GM12878 (cell line): ENCODE data around the gene SRGAP1. TPM values are rescaled to one million over a fixed set of nuclear protein-coding genes. Genes with fewer than 3 reads are reported as not detected.

Source experiments
- ATAC-seq: fragments of 200-7000 bp; cut with Tn5 transposase; 3 replicates; pipeline ENCODE4 v1.9.1; 2020; ENCODE audit warnings: mild to moderate bottlenecking, moderate library complexity
- BruUV-seq: library from RNA; stranded (reverse); fragments of 400-500 nt; replicated peaks from 2 replicates; lab custom pipeline; 2021; lab: Mats Ljungman, UMichigan
- CTCF ChIA-PET: fragments of 300-600 bp; sonication (Branson Sonifier 250); formaldehyde crosslinking; extraction: SDS; loops from one replicate; lab custom pipeline; 2021; ENCODE audit warnings: inconsistent platforms; lab: Yijun Ruan, JAX
- POLR2A ChIA-PET: fragments of 350-600 bp; formaldehyde crosslinking; extraction: SDS; loops from one replicate; lab custom pipeline; 2021; ENCODE audit warnings: inconsistent platforms; lab: Charles Lee
- RAD21 ChIA-PET: fragments of 300-600 bp; sonication (Branson Sonifier 250); formaldehyde crosslinking; loops from one replicate; lab custom pipeline; 2023; ENCODE audit warnings: antibody characterized with exemption; ENCODE audit not compliant: unreplicated experiment; lab: Charles Lee
- SMC1A ChIA-PET: fragments of 300-600 bp; sonication (Branson Sonifier 250); formaldehyde crosslinking; loops from one replicate; lab custom pipeline; 2023; ENCODE audit not compliant: unreplicated experiment, uncharacterized antibody; lab: Charles Lee
- DNase-seq: peaks from one replicate; pipeline ENCODE4 v3.0.0-alpha.2; 2011; ENCODE audit warnings: low read depth, low spot score
- FAIRE-seq: peaks from 3 replicates; lab custom pipeline; 2011; peaks lifted over from hg19 to GRCh38; lab: Jason Lieb, UNC
- H2AFZ ChIP-seq: 2 replicates; pipeline ENCODE4 v1.6.0; 2011; ENCODE audit warnings: low read depth, low read length, control low read depth; ENCODE audit not compliant: control insufficient read depth
- H3K27ac ChIP-seq: 2 replicates; pipeline ENCODE4 v1.5.1; 2011; ENCODE audit warnings: control low read depth; ENCODE audit not compliant: control insufficient read depth, insufficient read depth
- H3K27me3 ChIP-seq, 2 experiments: replicated peaks in 1 of 2; 2 replicates each; pipeline versions ENCODE4 v1.6.0 to v1.6.1; 2011; ENCODE audit warnings: low read length in 1 of 2; ENCODE audit not compliant: control insufficient read depth in 2 of 2, insufficient read depth in 2 of 2
- H3K36me3 ChIP-seq, 2 experiments: 2 replicates each; pipeline ENCODE4 v1.5.1; 2011; ENCODE audit warnings: low read length in 1 of 2; ENCODE audit not compliant: control insufficient read depth in 2 of 2, insufficient read depth in 2 of 2
- H3K4me1 ChIP-seq: 2 replicates; pipeline ENCODE4 v1.6.1; 2011; ENCODE audit warnings: mild to moderate bottlenecking, low read length, moderate library complexity, mixed read lengths; ENCODE audit not compliant: control insufficient read depth, insufficient read depth
- H3K4me2 ChIP-seq: 2 replicates; pipeline ENCODE4 v1.6.0; 2011; ENCODE audit warnings: control low read depth; ENCODE audit not compliant: control insufficient read depth, insufficient read depth
- H3K4me3 ChIP-seq: fragments of 200-600 bp; sonication (generic); 2 replicates; pipeline ENCODE4 v1.5.1; 2016
- H3K79me2 ChIP-seq: 2 replicates; pipeline ENCODE4 v1.6.0; 2011; ENCODE audit warnings: low read length; ENCODE audit not compliant: control insufficient read depth, insufficient read depth
- H3K9ac ChIP-seq: 2 replicates; pipeline ENCODE4 v1.8.0; 2011; ENCODE audit warnings: low read length, control low read depth, mixed read lengths; ENCODE audit not compliant: control insufficient read depth, insufficient read depth
- H3K9me3 ChIP-seq: replicated peaks from 3 replicates; pipeline ENCODE4 v1.5.1; 2011; ENCODE audit warnings: mild to moderate bottlenecking, low read length; ENCODE audit not compliant: control insufficient read depth, insufficient read depth
- H4K20me1 ChIP-seq: 2 replicates; pipeline ENCODE4 v1.6.0; 2011; ENCODE audit not compliant: control insufficient read depth, insufficient read depth
- ATF3 ChIP-seq: IDR thresholded peaks from 2 replicates; pipeline ENCODE4 v1.6.1; 2011; ENCODE audit warnings: low read depth, mild to moderate bottlenecking, low read length, moderate library complexity, borderline replicate concordance; ENCODE audit errors: extremely low read depth
- CBX5 ChIP-seq: sonication (generic); IDR thresholded peaks from 2 replicates; pipeline ENCODE4 v1.6.1; 2016; ENCODE audit warnings: low read depth, moderate library complexity, mild to moderate bottlenecking, inconsistent platforms
- RELB ChIP-seq: fragments of 450-650 bp; IDR thresholded peaks from 2 replicates; pipeline ENCODE4 v1.6.1; 2017; ENCODE audit warnings: low read depth, mild to moderate bottlenecking, moderate library complexity
- SMC3 ChIP-seq: IDR thresholded peaks from 2 replicates; pipeline ENCODE4 v1.6.1; 2011; ENCODE audit warnings: low read length, improper control_type of control experiment, borderline replicate concordance
- TCF12 ChIP-seq: IDR thresholded peaks from 2 replicates; pipeline ENCODE4 v1.6.1; 2011; ENCODE audit warnings: low read depth, mild to moderate bottlenecking, low read length
- WGBS: methylation state at CpG from one replicate; pipeline ENCODE4 v1.1.6; 2016; ENCODE audit warnings: low lambda C conversion rate; ENCODE audit not compliant: insufficient replicate concordance, insufficient coverage; ENCODE audit errors: missing lambda C conversion rate; 5-methylcytosine and 5-hydroxymethylcytosine counted together
- in situ Hi-C: fragments of 300-500 bp; cut with MboI; formaldehyde crosslinking; loops from 9 replicates; pipeline ENCODE4 v1.14.3; 2018; ENCODE audit warnings: mixed read lengths
- intact Hi-C: fragments of 100-400 bp; cut with micrococcal nuclease; formaldehyde crosslinking; loops from one replicate; pipeline ENCODE4 v1.14.2; 2022; ENCODE audit not compliant: unreplicated experiment
- polyA plus RNA-seq, 11 experiments: library from polyadenylated mRNA; depleted of rRNA in 4 of 11; unstranded in 6 of 11; stranded (reverse) in 5 of 11; fragments of >200 nt; fragmentation: Nextera tagmentation in 4 of 11; fragmentation: Illumina TruSeq in 1 of 11; extraction: Ambion mirVana in 4 of 11; extraction: Trizol in 1 of 11; gene quantifications; 1 replicate in 1 of 11; 2 replicates in 10 of 11; pipeline versions ENCODE4 v1.2.1 to v1.2.3, GENCODE V29; 2011 to 2016; ENCODE audit warnings: inconsistent platforms in 2 of 11, missing spikeins in 2 of 11, low read depth in 1 of 11
- total RNA-seq, 4 experiments: library from RNA; depleted of rRNA in 3 of 4; stranded (reverse); fragments of >200 nt in 3 of 4; fragmentation: Illumina TruSeq in 1 of 4; extraction: Trizol in 1 of 4; gene quantifications; 2 replicates each; pipeline versions ENCODE4 v1.2.1 to v1.2.3, GENCODE V29; 2013 to 2021

The SRGAP1 gene
- total and polyA plus RNA-seq, 10 of the 15 experiments (the other 5 are each of a cell fraction or from before 2014, with no cell fraction given): 0.16 to 0.85 (median 0.46) TPM

- in situ Hi-C loops (no loop called here), intact Hi-C loops (no loop called here)
- no peaks in the 10 kb centered on the region for H4K20me1 ChIP-seq
- no peaks in the 10 kb centered on the region for H3K36me3 ChIP-seq
- ChIA-PET CTCF (no interaction called here), POLR2A (interaction anchor here (0.7 to 0.8 kb wide), 2 partner anchors 58 to 297 kb away, joined by 3 to 4 read pairs; no protein-coding TSS in a partner anchor), RAD21 (no interaction called here), SMC1A (no interaction called here)
- no peak overlapping the region for H3K4me3 ChIP-seq
- BruUV-seq: no TSS peak
- no peak for DNase-seq
- H3K4me2 ChIP-seq: no peak overlapping the region
- H3K79me2 ChIP-seq: no peaks in the 10 kb centered on the region
- WGBS: 13% methylated on average over 4 of the region's 4 CpGs
- no peak for FAIRE-seq
- no peak overlapping the region for H2AFZ ChIP-seq
- no peaks in the 10 kb centered on the region for H3K4me1 ChIP-seq
- no peak overlapping the region for H3K27ac ChIP-seq
- no peaks in the 10 kb centered on the region for H3K9me3 ChIP-seq
- H3K9ac ChIP-seq: no peak overlapping the region
- H3K27me3 ChIP-seq: no peaks in the 10 kb centered on the region
- TF ChIP-seq TCF12 (no peak), ATF3 (no peak), RELB (no peak), CBX5 (no peak), SMC3 (no peak)
- ATAC-seq: no peak
These were observed 66.8 kb downstream of the SRGAP1 start for GRCh38 chr12:63911341-63911740.
